Calu3 (cell line): ENCODE results near the gene MS4A10. TPM values are rescaled to one million over a fixed set of nuclear protein-coding genes. Genes with fewer than 3 reads are reported as not detected.

Experiments used
- BruUV-seq: library from RNA; stranded (reverse); fragments of 400-500 nt; replicated peaks from 2 replicates; lab custom pipeline; 2021; lab: Mats Ljungman, UMichigan
- CTCF ChIA-PET: fragments of 300-600 bp; sonication (Branson Sonifier 250); formaldehyde crosslinking; loops from one replicate; lab custom pipeline; 2022; ENCODE audit warnings: antibody characterized with exemption; lab: Charles Lee
- DNase-seq: peaks from one replicate; pipeline ENCODE4 v3.0.0; 2022
- H3K27ac Mint-ChIP-seq: one replicate; pipeline ENCODE4 v1.8.0; 2022; ENCODE audit warnings: mixed read lengths; ENCODE audit not compliant: unreplicated experiment
- H3K27me3 Mint-ChIP-seq: one replicate; pipeline ENCODE4 v1.8.0; 2022; ENCODE audit warnings: mixed read lengths; ENCODE audit not compliant: unreplicated experiment
- H3K36me3 Mint-ChIP-seq: one replicate; pipeline ENCODE4 v1.8.0; 2022; ENCODE audit warnings: mild to moderate bottlenecking, moderate library complexity, mixed read lengths; ENCODE audit not compliant: insufficient read depth, unreplicated experiment
- H3K4me1 Mint-ChIP-seq: one replicate; pipeline ENCODE4 v1.8.0; 2022; ENCODE audit warnings: mild to moderate bottlenecking, low read depth, mixed read lengths; ENCODE audit not compliant: unreplicated experiment
- H3K4me3 Mint-ChIP-seq: one replicate; pipeline ENCODE4 v1.8.0; 2022; ENCODE audit warnings: mild to moderate bottlenecking, low read depth, moderate library complexity, mixed read lengths; ENCODE audit not compliant: unreplicated experiment
- H3K9me3 Mint-ChIP-seq: one replicate; pipeline ENCODE4 v1.8.0; 2022; ENCODE audit warnings: low read depth, mixed read lengths; ENCODE audit not compliant: unreplicated experiment
- CTCF ChIP-seq: fragments of 200-600 bp; IDR thresholded peaks from one replicate; pipeline ENCODE4 v1.8.0; 2022; ENCODE audit warnings: antibody characterized with exemption; ENCODE audit not compliant: unreplicated experiment
- intact Hi-C: fragments of 100-400 bp; cut with micrococcal nuclease; formaldehyde crosslinking; loops from one replicate; pipeline ENCODE4 v1.10.0; 2022; ENCODE audit not compliant: unreplicated experiment
- total RNA-seq: library from RNA; stranded (reverse); gene quantifications from 2 replicates; pipeline ENCODE4 v1.2.3, GENCODE V29; 2022

Gene MS4A10
- total RNA-seq, 1 experiment from 2014 or later, result not detected

DNA sequence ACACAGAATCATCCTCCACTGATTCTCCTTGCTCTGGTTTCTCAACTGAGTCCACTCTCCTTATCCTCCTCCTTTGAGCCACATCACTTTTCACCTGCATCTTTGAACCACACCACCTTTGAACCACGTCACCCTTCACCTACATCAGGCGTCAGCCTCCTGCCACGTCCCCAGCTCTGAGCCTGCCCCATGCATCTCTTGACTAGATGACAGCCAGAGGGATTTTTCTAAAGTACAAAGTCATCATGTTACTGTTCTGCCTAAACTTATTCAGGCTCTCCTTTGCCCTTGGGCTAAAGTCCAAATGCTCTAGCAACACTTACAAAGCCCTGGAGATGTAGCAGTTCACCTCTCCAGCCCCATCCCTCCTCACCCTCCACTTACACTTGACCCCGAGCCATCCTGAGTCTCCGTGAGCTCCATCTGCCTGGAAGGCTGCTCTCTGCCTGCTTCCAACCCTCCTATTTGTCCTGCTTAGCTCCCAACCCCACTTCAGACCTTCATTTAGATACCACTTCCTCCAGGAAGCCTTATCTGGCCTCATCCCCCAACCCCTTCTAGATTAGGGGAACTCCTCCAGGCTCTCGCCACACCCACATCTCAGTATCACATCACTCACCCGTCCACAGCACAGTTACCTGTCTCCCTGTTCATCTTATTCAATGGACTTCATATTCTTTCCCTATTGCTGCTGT lies 3.7 kb upstream of the MS4A10 start:
- Mint-ChIP-seq H3K4me3 (no peak overlapping the region), H3K36me3 (no peaks in the 10 kb centered on the region), H3K4me1 (peaks cover 11% of the 10 kb centered on the region), H3K27me3 (peaks cover 14% of the 10 kb centered on the region), H3K27ac (no peak overlapping the region), H3K9me3 (no peaks in the 10 kb centered on the region)
- CTCF ChIA-PET, result interaction anchor here (0.6 kb wide), 1 partner anchor 30 kb away, joined by 6 read pairs; no protein-coding TSS in a partner anchor
- intact Hi-C loops, result no loop called here
- no peak for TF ChIP-seq CTCF
- BruUV-seq, result no TSS peak
- DNase-seq, result no peak

DNA sequence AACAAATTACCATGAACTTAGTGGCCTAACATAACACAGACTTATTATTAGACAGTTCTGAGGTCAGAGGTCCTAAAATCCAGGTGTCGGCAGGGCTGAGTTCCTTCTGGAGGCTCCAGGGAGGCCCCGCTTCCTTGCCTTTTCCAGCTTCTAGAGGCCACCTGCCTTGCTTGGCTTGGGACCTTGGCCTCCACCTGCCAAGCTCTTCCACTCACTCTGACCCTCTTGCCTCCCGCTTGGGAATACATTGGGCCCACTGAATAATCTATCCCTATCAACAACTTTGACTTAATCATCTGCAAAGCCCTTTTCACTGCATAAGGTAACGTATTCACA lies 3.2 kb upstream of the MS4A10 start:
- Mint-ChIP-seq H3K36me3 (no peaks in the 10 kb centered on the region), H3K4me1 (peaks cover 10% of the 10 kb centered on the region), H3K9me3 (no peaks in the 10 kb centered on the region), H3K27ac (no peak overlapping the region), H3K4me3 (no peak overlapping the region), H3K27me3 (peaks cover 19% of the 10 kb centered on the region)
- no TSS peak for BruUV-seq
- CTCF ChIA-PET, result interaction anchor here (0.6 kb wide), 1 partner anchor 30 kb away, joined by 6 read pairs; no protein-coding TSS in a partner anchor
- TF ChIP-seq CTCF, result no peak
- intact Hi-C loops, result no loop called here
- no peak for DNase-seq

- peaks cover 4% of the 10 kb centered on the region for H3K4me1 Mint-ChIP-seq
- TF ChIP-seq CTCF, result no peak
- CTCF ChIA-PET, result interaction anchor here (0.6 kb wide), 1 partner anchor 29 kb away, joined by 6 read pairs; no protein-coding TSS in a partner anchor
- BruUV-seq, result no TSS peak
- no peak overlapping the region for H3K27ac Mint-ChIP-seq
- no peaks in the 10 kb centered on the region for H3K36me3 Mint-ChIP-seq
- peaks cover 19% of the 10 kb centered on the region for H3K27me3 Mint-ChIP-seq
- H3K9me3 Mint-ChIP-seq, result no peaks in the 10 kb centered on the region
- intact Hi-C loops, result no loop called here
- no peak overlapping the region for H3K4me3 Mint-ChIP-seq
- DNase-seq, result no peak
Measured at GRCh38 chr11:60782393-60783140, 2.6 kb upstream of the MS4A10 start.

DNA sequence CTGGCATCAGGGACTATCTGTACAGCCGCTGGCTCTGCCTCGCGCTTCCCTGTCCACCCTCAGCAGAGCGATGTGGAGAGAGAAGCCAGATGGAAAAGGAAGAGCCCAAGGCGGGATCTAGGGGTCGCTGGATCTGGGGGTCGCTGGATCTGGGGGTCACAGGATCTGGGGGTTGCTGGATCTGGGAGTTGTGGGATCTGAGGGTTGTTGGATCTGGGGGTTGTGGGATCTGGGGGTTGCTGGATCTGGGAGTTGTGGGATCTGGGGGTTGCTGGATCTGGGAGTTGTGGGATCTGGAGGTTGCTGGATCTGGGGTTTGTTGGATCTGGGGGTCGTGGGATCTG lies 2.0 kb upstream of the MS4A10 start:
- no peak for DNase-seq
- no peak overlapping the region for H3K27ac Mint-ChIP-seq
- no TSS peak for BruUV-seq
- H3K36me3 Mint-ChIP-seq, result no peaks in the 10 kb centered on the region
- peaks cover 19% of the 10 kb centered on the region for H3K27me3 Mint-ChIP-seq
- no peaks in the 10 kb centered on the region for H3K9me3 Mint-ChIP-seq
- CTCF ChIA-PET, result no interaction called here
- intact Hi-C loops, result no loop called here
- no peak for TF ChIP-seq CTCF
- no peaks in the 10 kb centered on the region for H3K4me1 Mint-ChIP-seq
- no peak overlapping the region for H3K4me3 Mint-ChIP-seq
